SK-N-SH (cell line): Measurements from ENCODE around the gene CHSY1. TPM values are rescaled to one million over a fixed set of nuclear protein-coding genes. Genes with fewer than 3 reads are reported as not detected.

ENCODE experiments used
- CTCF ChIA-PET: fragments of 300-600, 350-600 bp; formaldehyde crosslinking; extraction: SDS; loops from one replicate; lab custom pipeline; 2021; lab: Yijun Ruan, JAX
- POLR2A ChIA-PET: fragments of 350-600 bp; sonication (Branson Sonifier 250); formaldehyde crosslinking; extraction: SDS; loops from one replicate; lab custom pipeline; 2020; ENCODE audit warnings: antibody characterized with exemption, inconsistent platforms; lab: Yijun Ruan, JAX
- DNase-seq: peaks from one replicate; pipeline ENCODE4 v3.0.0; 2012
- H2AFZ ChIP-seq: fragments of 200-600 bp; sonication (generic); 2 replicates; pipeline ENCODE4 v1.8.1; 2016; ENCODE audit warnings: antibody characterized with exemption, mild to moderate bottlenecking, low read depth
- H3F3A ChIP-seq: fragments of 200-600 bp; sonication (generic); replicated peaks from 2 replicates; pipeline ENCODE3; 2016; ENCODE audit warnings: antibody characterized with exemption, mild to moderate bottlenecking; ENCODE audit not compliant: insufficient read depth
- H3K27ac ChIP-seq, 2 experiments: fragments of 200-500 bp in 1 of 2; fragments of 200-600 bp in 1 of 2; sonication (Bioruptor generic) in 1 of 2; sonication (generic), shearing (Covaris generic) in 1 of 2; 2 replicates each; pipeline versions ENCODE4 v1.5.1 to v1.6.1; 2014 to 2016; ENCODE audit warnings: low read depth in 2 of 2, inconsistent platforms in 1 of 2, low read length in 1 of 2, mild to moderate bottlenecking in 1 of 2, mixed read lengths in 1 of 2
- H3K27me3 ChIP-seq: fragments of 200-600 bp; sonication (generic), shearing (Covaris generic); 2 replicates; pipeline ENCODE4 v1.6.1; 2016; ENCODE audit warnings: mixed run types; ENCODE audit not compliant: insufficient read depth
- H3K36me3 ChIP-seq, 2 experiments: fragments of 200-500 bp in 1 of 2; fragments of 200-600 bp in 1 of 2; sonication (Bioruptor generic) in 1 of 2; sonication (generic) in 1 of 2; replicated peaks in 1 of 2; 2 replicates each; pipeline versions ENCODE3 to v1.5.1; 2014 to 2016; ENCODE audit warnings: low read length in 1 of 2, mild to moderate bottlenecking in 1 of 2; ENCODE audit not compliant: insufficient read depth in 2 of 2, control insufficient read depth in 1 of 2
- H3K4me1 ChIP-seq, 2 experiments: fragments of 200-500 bp in 1 of 2; fragments of 200-600 bp in 1 of 2; sonication (Bioruptor generic) in 1 of 2; sonication (generic), shearing (Covaris generic) in 1 of 2; 2 replicates each; pipeline versions ENCODE4 v1.5.1 to v1.6.1; 2014 to 2016; ENCODE audit warnings: low read depth in 1 of 2, low read length in 1 of 2, mixed run types in 1 of 2; ENCODE audit not compliant: insufficient read depth in 2 of 2, control insufficient read depth in 1 of 2
- H3K4me2 ChIP-seq: fragments of 200-600 bp; sonication (generic), shearing (Covaris generic); 2 replicates; pipeline ENCODE4 v1.6.1; 2017; ENCODE audit warnings: mixed run types
- H3K4me3 ChIP-seq, 2 experiments: fragments of 200-500 bp in 1 of 2; fragments of 200-600 bp in 1 of 2; sonication (Bioruptor generic) in 1 of 2; sonication (generic), shearing (Covaris generic) in 1 of 2; 2 replicates each; pipeline versions ENCODE4 v1.5.1 to v1.8.1; 2014 to 2016; ENCODE audit warnings: low read depth in 2 of 2, inconsistent platforms in 1 of 2, low read length in 1 of 2, mild to moderate bottlenecking in 1 of 2, mixed read lengths in 1 of 2, moderate library complexity in 1 of 2
- H3K79me2 ChIP-seq: fragments of 200-600 bp; sonication (generic); 2 replicates; pipeline ENCODE4 v1.8.1; 2017; ENCODE audit warnings: mild to moderate bottlenecking; ENCODE audit not compliant: insufficient read depth
- H3K9ac ChIP-seq: fragments of 200-600 bp; sonication (generic); 2 replicates; pipeline ENCODE4 v1.6.1; 2017; ENCODE audit warnings: mixed run types
- H3K9me2 ChIP-seq: fragments of 200-600 bp; sonication (generic); 2 replicates; pipeline ENCODE4 v1.6.1; 2017; ENCODE audit warnings: mixed run types
- H3K9me3 ChIP-seq: fragments of 200-600 bp; sonication (generic); 2 replicates; pipeline ENCODE4 v1.6.1; 2017; ENCODE audit warnings: mixed run types, mild to moderate bottlenecking, moderate library complexity
- H4K20me1 ChIP-seq: fragments of 200-600 bp; sonication (generic); 2 replicates; pipeline ENCODE4 v1.6.1; 2017; ENCODE audit warnings: mild to moderate bottlenecking, mixed run types; ENCODE audit not compliant: insufficient read depth
- FOSL2 ChIP-seq: IDR thresholded peaks from 2 replicates; pipeline ENCODE4 v1.4.0; 2012; ENCODE audit warnings: low read depth, mild to moderate bottlenecking, moderate library complexity, borderline replicate concordance
- FOXJ3 ChIP-seq: sonication (generic); formaldehyde crosslinking; IDR thresholded peaks from 2 replicates; pipeline ENCODE4 v1.5.1; 2020; ENCODE audit warnings: mild to moderate bottlenecking, missing genetic modification reagents
- JUND ChIP-seq: IDR thresholded peaks from 2 replicates; pipeline ENCODE4 v1.4.0; 2012
- NFIC ChIP-seq: IDR thresholded peaks from 2 replicates; pipeline ENCODE4 v1.4.0; 2012; ENCODE audit warnings: borderline replicate concordance
- RAD21 ChIP-seq: IDR thresholded peaks from 2 replicates; pipeline ENCODE4 v1.6.1; 2012; ENCODE audit warnings: mild to moderate bottlenecking, low read length
- RCOR1 ChIP-seq: fragments of 150-350 bp; IDR thresholded peaks from 2 replicates; pipeline ENCODE4 v1.6.1; 2017; ENCODE audit warnings: antibody characterized with exemption, low read length
- RFX5 ChIP-seq: IDR thresholded peaks from 2 replicates; pipeline ENCODE4 v1.6.1; 2012; ENCODE audit warnings: mild to moderate bottlenecking, improper control_type of control experiment, low read length
- SIN3A ChIP-seq: IDR thresholded peaks from 2 replicates; pipeline ENCODE4 v1.6.1; 2012; ENCODE audit warnings: low read depth, mild to moderate bottlenecking, low read length, moderate library complexity, borderline replicate concordance
- SMC3 ChIP-seq: IDR thresholded peaks from 2 replicates; pipeline ENCODE4 v1.6.1; 2012; ENCODE audit warnings: low read depth, low read length, improper control_type of control experiment
- TAF1 ChIP-seq: IDR thresholded peaks from 2 replicates; pipeline ENCODE4 v1.6.1; 2012; ENCODE audit warnings: low read depth, mild to moderate bottlenecking, low read length, moderate library complexity, borderline replicate concordance
- TEAD4 ChIP-seq: IDR thresholded peaks from 2 replicates; pipeline ENCODE4 v1.4.0; 2012; ENCODE audit warnings: mild to moderate bottlenecking, borderline replicate concordance; ENCODE audit not compliant: insufficient read depth
- YY1 ChIP-seq: IDR thresholded peaks from 2 replicates; pipeline ENCODE4 v1.4.0; 2012; ENCODE audit warnings: low read depth, mild to moderate bottlenecking
- WGBS: methylation state at CpG from one replicate; pipeline ENCODE4 v1.1.6; 2017; ENCODE audit warnings: low lambda C conversion rate; 5-methylcytosine and 5-hydroxymethylcytosine counted together
- polyA plus RNA-seq, 3 experiments: library from polyadenylated mRNA; depleted of rRNA; stranded (reverse); fragments of >200 nt; gene quantifications; 2 replicates each; pipeline ENCODE4 v1.2.3, GENCODE V29; 2012
- TF ChIP-seq, protein P1 (sequence below): IDR thresholded peaks from 2 replicates; pipeline ENCODE4 v1.4.0; 2012; ENCODE audit warnings: low read depth
- TF ChIP-seq, protein P2 (sequence below): IDR thresholded peaks from 2 replicates; pipeline ENCODE4 v1.4.0; 2012; ENCODE audit warnings: low read depth, borderline replicate concordance
- TF ChIP-seq, protein P3 (sequence below): fragments of 150-350 bp; IDR thresholded peaks from 2 replicates; pipeline ENCODE4 v1.6.1; 2016; ENCODE audit warnings: mild to moderate bottlenecking, low read depth, low read length
- TF ChIP-seq, protein P4 (sequence below): fragments of 200-600 bp; sonication (generic); IDR thresholded peaks from 2 replicates; pipeline ENCODE4 v1.6.1; 2017; ENCODE audit warnings: antibody characterized with exemption, mild to moderate bottlenecking, moderate library complexity
- TF ChIP-seq, protein P5 (sequence below): IDR thresholded peaks from 2 replicates; pipeline ENCODE4 v1.6.1; 2012; ENCODE audit warnings: mild to moderate bottlenecking, low read depth, low read length, moderate library complexity

Gene CHSY1
- polyA plus RNA-seq, 1 of the 3 experiments (the other 2 are of a cell fraction), result 15.7 TPM

DNA sequence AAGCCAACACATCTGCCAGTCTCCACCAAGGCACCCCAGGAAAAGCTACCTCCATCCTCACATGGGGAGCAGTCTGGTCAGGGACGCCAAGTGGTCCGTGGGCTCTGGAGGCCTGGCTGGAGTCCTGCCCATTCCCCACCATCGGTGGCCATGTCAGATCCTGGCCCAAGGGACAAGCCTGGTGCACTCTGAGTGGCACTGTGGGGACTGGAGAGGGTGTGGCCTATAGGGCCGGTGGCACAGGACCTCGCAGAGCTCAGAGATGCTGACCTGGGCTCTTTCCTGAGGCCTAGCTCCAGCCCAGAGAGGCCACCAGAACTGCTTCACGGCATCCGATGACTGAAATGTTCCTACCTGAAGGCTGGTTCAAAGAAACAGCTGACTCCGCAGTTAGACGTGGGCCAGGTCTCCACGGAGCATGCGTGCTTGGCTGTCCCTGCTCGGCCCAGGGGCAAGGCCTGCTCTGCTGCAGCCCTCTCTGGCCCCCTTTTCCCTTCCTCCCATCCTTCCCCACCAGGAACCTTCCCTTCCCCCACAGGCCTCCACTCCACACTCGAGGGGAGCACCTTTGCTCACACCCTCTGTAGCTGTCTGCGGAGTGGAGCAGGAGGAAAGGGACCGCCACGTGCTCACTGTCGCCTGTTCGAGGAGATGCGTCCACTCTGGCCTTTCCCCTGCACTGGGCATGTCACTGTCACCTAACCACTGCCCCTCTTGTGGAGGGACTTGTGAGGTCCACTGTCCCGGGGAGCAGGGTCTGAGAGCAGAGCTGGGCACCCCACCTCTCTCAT, 119.3 kb downstream of the CHSY1 start (continued):
- TF ChIP-seq, protein P1, sequence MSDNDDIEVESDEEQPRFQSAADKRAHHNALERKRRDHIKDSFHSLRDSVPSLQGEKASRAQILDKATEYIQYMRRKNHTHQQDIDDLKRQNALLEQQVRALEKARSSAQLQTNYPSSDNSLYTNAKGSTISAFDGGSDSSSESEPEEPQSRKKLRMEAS, result no peak
- TF ChIP-seq YY1, result no peak

DNA sequence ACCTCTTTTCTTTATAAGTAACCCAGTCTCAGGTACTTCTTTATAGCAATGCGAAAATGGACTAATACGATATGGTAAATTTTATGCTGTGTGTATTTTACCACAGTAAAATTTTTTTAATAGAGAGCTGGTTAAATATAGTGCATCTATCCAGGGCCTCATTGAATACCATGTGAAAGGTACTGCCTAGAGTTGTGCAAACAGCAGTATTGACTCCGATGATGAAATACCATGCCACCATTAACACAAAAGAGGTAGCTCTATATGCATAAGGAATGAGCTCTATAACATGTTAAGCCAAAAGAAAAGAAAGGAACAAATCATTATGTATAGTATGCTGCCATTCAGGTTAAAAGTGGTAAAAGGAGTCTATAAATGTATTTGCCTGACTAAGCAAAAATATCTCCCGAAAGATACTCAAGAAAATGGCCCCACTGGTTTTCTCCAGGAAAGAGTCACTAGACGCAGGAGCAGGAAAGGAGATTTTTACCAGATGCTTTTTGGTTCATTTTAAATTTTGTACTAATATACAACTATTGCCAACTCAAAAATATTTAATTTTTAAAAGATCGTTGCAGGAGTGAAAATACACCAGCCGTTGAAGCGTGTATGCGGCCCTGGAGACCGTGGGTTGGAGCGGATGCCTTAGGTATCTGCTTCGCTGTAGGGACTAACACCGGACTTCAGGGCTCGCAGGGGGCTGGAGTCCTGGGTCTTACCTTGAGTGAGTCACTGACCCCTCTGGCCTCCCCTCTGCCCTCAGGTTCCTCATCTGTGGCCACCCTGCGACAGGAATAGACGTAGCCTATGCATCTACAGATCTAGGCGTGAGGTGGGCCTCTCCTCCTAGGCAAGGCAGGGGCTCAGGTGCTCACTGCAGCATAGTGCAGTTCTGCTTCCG, 120.1 kb downstream of the CHSY1 start:
- WGBS, result 87% methylated on average over 14 of the region's 18 CpGs
- DNase-seq, result no peak
- H3K27ac ChIP-seq, result no peak overlapping the region; a peak in 1 of 4 replicates
- H3K36me3 ChIP-seq, result no peaks in the 10 kb centered on the region
- no peaks in the 10 kb centered on the region for H3K79me2 ChIP-seq
- H3K4me2 ChIP-seq, result no peak overlapping the region
- H3K4me1 ChIP-seq, result peaks cover 20 to 40% of the 10 kb centered on the region in 2 experiments
- POLR2A ChIA-PET, result no interaction called here
- no peaks in the 10 kb centered on the region for H3K9me3 ChIP-seq
- no peaks in the 10 kb centered on the region for H3K9me2 ChIP-seq
- no peak overlapping the region for H2AFZ ChIP-seq
- peaks cover 19% of the 10 kb centered on the region for H3F3A ChIP-seq
- TF ChIP-seq TAF1 (no peak), JUND (no peak), YY1 (no peak), FOXJ3 (CRISPR knock-in tag) (no peak), NFIC (no peak), SMC3 (no peak), SIN3A (no peak), RFX5 (no peak), TEAD4 (no peak), RCOR1 (no peak), RAD21 (no peak), FOSL2 (no peak)
- TF ChIP-seq, protein P2, sequence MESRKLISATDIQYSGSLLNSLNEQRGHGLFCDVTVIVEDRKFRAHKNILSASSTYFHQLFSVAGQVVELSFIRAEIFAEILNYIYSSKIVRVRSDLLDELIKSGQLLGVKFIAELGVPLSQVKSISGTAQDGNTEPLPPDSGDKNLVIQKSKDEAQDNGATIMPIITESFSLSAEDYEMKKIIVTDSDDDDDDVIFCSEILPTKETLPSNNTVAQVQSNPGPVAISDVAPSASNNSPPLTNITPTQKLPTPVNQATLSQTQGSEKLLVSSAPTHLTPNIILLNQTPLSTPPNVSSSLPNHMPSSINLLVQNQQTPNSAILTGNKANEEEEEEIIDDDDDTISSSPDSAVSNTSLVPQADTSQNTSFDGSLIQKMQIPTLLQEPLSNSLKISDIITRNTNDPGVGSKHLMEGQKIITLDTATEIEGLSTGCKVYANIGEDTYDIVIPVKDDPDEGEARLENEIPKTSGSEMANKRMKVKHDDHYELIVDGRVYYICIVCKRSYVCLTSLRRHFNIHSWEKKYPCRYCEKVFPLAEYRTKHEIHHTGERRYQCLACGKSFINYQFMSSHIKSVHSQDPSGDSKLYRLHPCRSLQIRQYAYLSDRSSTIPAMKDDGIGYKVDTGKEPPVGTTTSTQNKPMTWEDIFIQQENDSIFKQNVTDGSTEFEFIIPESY, result no peak
- TF ChIP-seq, protein P1, result no peak
- TF ChIP-seq, protein P3, sequence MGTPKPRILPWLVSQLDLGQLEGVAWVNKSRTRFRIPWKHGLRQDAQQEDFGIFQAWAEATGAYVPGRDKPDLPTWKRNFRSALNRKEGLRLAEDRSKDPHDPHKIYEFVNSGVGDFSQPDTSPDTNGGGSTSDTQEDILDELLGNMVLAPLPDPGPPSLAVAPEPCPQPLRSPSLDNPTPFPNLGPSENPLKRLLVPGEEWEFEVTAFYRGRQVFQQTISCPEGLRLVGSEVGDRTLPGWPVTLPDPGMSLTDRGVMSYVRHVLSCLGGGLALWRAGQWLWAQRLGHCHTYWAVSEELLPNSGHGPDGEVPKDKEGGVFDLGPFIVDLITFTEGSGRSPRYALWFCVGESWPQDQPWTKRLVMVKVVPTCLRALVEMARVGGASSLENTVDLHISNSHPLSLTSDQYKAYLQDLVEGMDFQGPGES, result no peak
- TF ChIP-seq, protein P4, sequence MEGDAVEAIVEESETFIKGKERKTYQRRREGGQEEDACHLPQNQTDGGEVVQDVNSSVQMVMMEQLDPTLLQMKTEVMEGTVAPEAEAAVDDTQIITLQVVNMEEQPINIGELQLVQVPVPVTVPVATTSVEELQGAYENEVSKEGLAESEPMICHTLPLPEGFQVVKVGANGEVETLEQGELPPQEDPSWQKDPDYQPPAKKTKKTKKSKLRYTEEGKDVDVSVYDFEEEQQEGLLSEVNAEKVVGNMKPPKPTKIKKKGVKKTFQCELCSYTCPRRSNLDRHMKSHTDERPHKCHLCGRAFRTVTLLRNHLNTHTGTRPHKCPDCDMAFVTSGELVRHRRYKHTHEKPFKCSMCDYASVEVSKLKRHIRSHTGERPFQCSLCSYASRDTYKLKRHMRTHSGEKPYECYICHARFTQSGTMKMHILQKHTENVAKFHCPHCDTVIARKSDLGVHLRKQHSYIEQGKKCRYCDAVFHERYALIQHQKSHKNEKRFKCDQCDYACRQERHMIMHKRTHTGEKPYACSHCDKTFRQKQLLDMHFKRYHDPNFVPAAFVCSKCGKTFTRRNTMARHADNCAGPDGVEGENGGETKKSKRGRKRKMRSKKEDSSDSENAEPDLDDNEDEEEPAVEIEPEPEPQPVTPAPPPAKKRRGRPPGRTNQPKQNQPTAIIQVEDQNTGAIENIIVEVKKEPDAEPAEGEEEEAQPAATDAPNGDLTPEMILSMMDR, result no peak
- TF ChIP-seq, protein P5, sequence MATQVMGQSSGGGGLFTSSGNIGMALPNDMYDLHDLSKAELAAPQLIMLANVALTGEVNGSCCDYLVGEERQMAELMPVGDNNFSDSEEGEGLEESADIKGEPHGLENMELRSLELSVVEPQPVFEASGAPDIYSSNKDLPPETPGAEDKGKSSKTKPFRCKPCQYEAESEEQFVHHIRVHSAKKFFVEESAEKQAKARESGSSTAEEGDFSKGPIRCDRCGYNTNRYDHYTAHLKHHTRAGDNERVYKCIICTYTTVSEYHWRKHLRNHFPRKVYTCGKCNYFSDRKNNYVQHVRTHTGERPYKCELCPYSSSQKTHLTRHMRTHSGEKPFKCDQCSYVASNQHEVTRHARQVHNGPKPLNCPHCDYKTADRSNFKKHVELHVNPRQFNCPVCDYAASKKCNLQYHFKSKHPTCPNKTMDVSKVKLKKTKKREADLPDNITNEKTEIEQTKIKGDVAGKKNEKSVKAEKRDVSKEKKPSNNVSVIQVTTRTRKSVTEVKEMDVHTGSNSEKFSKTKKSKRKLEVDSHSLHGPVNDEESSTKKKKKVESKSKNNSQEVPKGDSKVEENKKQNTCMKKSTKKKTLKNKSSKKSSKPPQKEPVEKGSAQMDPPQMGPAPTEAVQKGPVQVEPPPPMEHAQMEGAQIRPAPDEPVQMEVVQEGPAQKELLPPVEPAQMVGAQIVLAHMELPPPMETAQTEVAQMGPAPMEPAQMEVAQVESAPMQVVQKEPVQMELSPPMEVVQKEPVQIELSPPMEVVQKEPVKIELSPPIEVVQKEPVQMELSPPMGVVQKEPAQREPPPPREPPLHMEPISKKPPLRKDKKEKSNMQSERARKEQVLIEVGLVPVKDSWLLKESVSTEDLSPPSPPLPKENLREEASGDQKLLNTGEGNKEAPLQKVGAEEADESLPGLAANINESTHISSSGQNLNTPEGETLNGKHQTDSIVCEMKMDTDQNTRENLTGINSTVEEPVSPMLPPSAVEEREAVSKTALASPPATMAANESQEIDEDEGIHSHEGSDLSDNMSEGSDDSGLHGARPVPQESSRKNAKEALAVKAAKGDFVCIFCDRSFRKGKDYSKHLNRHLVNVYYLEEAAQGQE, result no peak
- no peak overlapping the region for H3K4me3 ChIP-seq
- no peak overlapping the region for H3K9ac ChIP-seq
- no peaks in the 10 kb centered on the region for H4K20me1 ChIP-seq
- no peaks in the 10 kb centered on the region for H3K27me3 ChIP-seq
- CTCF ChIA-PET, result interaction anchor here (1.6 kb wide), 1 partner anchor 18 kb away, joined by 5 read pairs; no protein-coding TSS in a partner anchor
